ENCODE measurements around the gene TMEM170A.
"Not testable (repeated sequence)": the region's sequence is repeated elsewhere in the genome, so short reads cannot be mapped to it uniquely, and the experiment has no call there.

TMEM170A gene

GRCh38 chr16:75464122-75464918 lies at the start of gene TMEM170A:
Gene TMEM170A (minus strand): TSS chr16:75464689. CDS start chr16:75464600, 89 bp downstream.
- peak; percentile 95 for DNase-seq (ENCODE audit: low read depth)

GRCh38 chr16:75506574-75506973 lies 42.1 kb upstream of the TMEM170A start:
- no peak for DNase-seq (ENCODE audit: low read depth)

- DNase-seq (ENCODE audit: low read depth), result no peak
Observed at GRCh38 chr16:75506107-75506506, 41.6 kb upstream of the TMEM170A start.

- no peak for DNase-seq (ENCODE audit: low read depth)
Observed at GRCh38 chr16:75503801-75504200, 39.3 kb upstream of the TMEM170A start.

GRCh38 chr16:75502916-75503605 lies 38.6 kb upstream of the TMEM170A start:
- DNase-seq (ENCODE audit: low read depth), result no peak

GRCh38 chr16:75501820-75502219 lies 37.3 kb upstream of the TMEM170A start:
- not testable (repeated sequence) for DNase-seq (ENCODE audit: low read depth)

GRCh38 chr16:75501359-75501758 lies 36.9 kb upstream of the TMEM170A start:
- DNase-seq (ENCODE audit: low read depth), result no peak

- DNase-seq (ENCODE audit: low read depth), result not testable (repeated sequence)
Observed at GRCh38 chr16:75498605-75499322, 34.3 kb upstream of the TMEM170A start.

- no peak for DNase-seq (ENCODE audit: low read depth)
Observed at GRCh38 chr16:75497558-75497957, 33.1 kb upstream of the TMEM170A start.

GRCh38 chr16:75495076-75495674 lies 30.7 kb upstream of the TMEM170A start, which contains the start of gene CHST6:
Gene CHST6 (minus strand): TSS chr16:75495441. CDS start chr16:75479828, 15,613 bp downstream.
- no peak for DNase-seq (ENCODE audit: low read depth)

- no peak for DNase-seq (ENCODE audit: low read depth)
Observed at GRCh38 chr16:75494661-75495075, 30.2 kb upstream of the TMEM170A start.

- no peak for DNase-seq (ENCODE audit: low read depth)
Observed at GRCh38 chr16:75494184-75494583, 29.7 kb upstream of the TMEM170A start.

GRCh38 chr16:75491876-75492275 lies 27.4 kb upstream of the TMEM170A start:
- no peak for DNase-seq (ENCODE audit: low read depth)

- no peak for DNase-seq (ENCODE audit: low read depth)
Observed at GRCh38 chr16:75488322-75488721, 23.8 kb upstream of the TMEM170A start.

GRCh38 chr16:75486676-75487313 lies 22.3 kb upstream of the TMEM170A start:
- DNase-seq (ENCODE audit: low read depth), result no peak

- no peak for DNase-seq (ENCODE audit: low read depth)
Observed at GRCh38 chr16:75486014-75486675, 21.7 kb upstream of the TMEM170A start.

- DNase-seq (ENCODE audit: low read depth), result no peak
Observed at GRCh38 chr16:75485230-75486013, 20.9 kb upstream of the TMEM170A start.

- DNase-seq (ENCODE audit: low read depth), result no peak
Observed at GRCh38 chr16:75483222-75483621, 18.7 kb upstream of the TMEM170A start.

- no peak for DNase-seq (ENCODE audit: low read depth)
Observed at GRCh38 chr16:75482434-75483205, 18.1 kb upstream of the TMEM170A start.

All from CMK (cell line).